A204.1 (cell line): ENCODE measurements around the gene PRDM1.

Experiments used
- FAIRE-seq: peaks from 2 replicates; lab custom pipeline; 2012; peaks lifted over from hg19 to GRCh38; lab: Jason Lieb, UNC

Gene PRDM1

GRCh38 chr6:106097411-106098231, 11.5 kb downstream of the PRDM1 start:
- FAIRE-seq, result no peak

- no peak for FAIRE-seq
These were observed 12.5 kb downstream of the PRDM1 start for GRCh38 chr6:106098383-106099234.

- no peak for FAIRE-seq
These were observed 13.1 kb downstream of the PRDM1 start for GRCh38 chr6:106099235-106099537.

GRCh38 chr6:106100755-106101154, 14.6 kb downstream of the PRDM1 start:
- FAIRE-seq, result no peak

- no peak for FAIRE-seq
These were observed 15.3 kb downstream of the PRDM1 start for GRCh38 chr6:106101466-106101865.

GRCh38 chr6:106102034-106102433, 15.9 kb downstream of the PRDM1 start:
- no peak for FAIRE-seq

- FAIRE-seq, result no peak
These were observed 17.0 kb downstream of the PRDM1 start for GRCh38 chr6:106102967-106103727.

GRCh38 chr6:106103728-106104109, 17.6 kb downstream of the PRDM1 start:
- FAIRE-seq, result no peak

GRCh38 chr6:106104476-106104875, 18.3 kb downstream of the PRDM1 start:
- FAIRE-seq, result no peak

- no peak for FAIRE-seq
These were observed 18.8 kb downstream of the PRDM1 start for GRCh38 chr6:106104941-106105340.

- no peak for FAIRE-seq
These were observed 19.4 kb downstream of the PRDM1 start for GRCh38 chr6:106105493-106105892.

- FAIRE-seq, result no peak
These were observed 20.3 kb downstream of the PRDM1 start for GRCh38 chr6:106106276-106107042.

GRCh38 chr6:106107043-106107613, 21.0 kb downstream of the PRDM1 start:
- FAIRE-seq, result no peak

- no peak for FAIRE-seq
These were observed 22.0 kb downstream of the PRDM1 start for GRCh38 chr6:106108129-106108528.

GRCh38 chr6:106109029-106109428, 22.9 kb downstream of the PRDM1 start:
- FAIRE-seq, result no peak

- FAIRE-seq, result no peak
These were observed 24.2 kb downstream of the PRDM1 start for GRCh38 chr6:106110164-106110826.

- FAIRE-seq, result no peak
These were observed 26.3 kb downstream of the PRDM1 start for GRCh38 chr6:106112433-106112832.

GRCh38 chr6:106113256-106113959, 27.3 kb downstream of the PRDM1 start:
- FAIRE-seq, result no peak

- no peak for FAIRE-seq
These were observed 28.4 kb downstream of the PRDM1 start for GRCh38 chr6:106114492-106114891.

- FAIRE-seq, result no peak
These were observed 29.1 kb downstream of the PRDM1 start for GRCh38 chr6:106115286-106115685.
